DOHH2 (cell line): ENCODE data around the gene TRRAP.

Experiments
- H3F3A ChIP-seq: fragments of 200-600 bp; sonication (generic), shearing (Covaris generic); 2 replicates; pipeline ENCODE4 v1.6.0; 2016; ENCODE audit warnings: antibody characterized with exemption, mild to moderate bottlenecking; ENCODE audit not compliant: control insufficient read depth, insufficient read depth
- H3K27ac ChIP-seq: fragments of 200-600 bp; sonication (generic); 2 replicates; pipeline ENCODE4 v1.5.1; 2014; ENCODE audit warnings: low read depth, mild to moderate bottlenecking, low read length, moderate library complexity
- H3K27me3 ChIP-seq: fragments of 200-600 bp; sonication (generic); 2 replicates; pipeline ENCODE4 v1.6.1; 2014; ENCODE audit warnings: mild to moderate bottlenecking, low read length, mixed read lengths; ENCODE audit not compliant: control insufficient read depth
- H3K36me3 ChIP-seq: fragments of 200-600 bp; sonication (generic); 2 replicates; pipeline ENCODE4 v1.6.1; 2014; ENCODE audit warnings: mild to moderate bottlenecking, low read length, moderate library complexity, mixed read lengths; ENCODE audit not compliant: control insufficient read depth
- H3K4me1 ChIP-seq: fragments of 200-600 bp; sonication (generic); 2 replicates; pipeline ENCODE4 v1.6.1; 2014; ENCODE audit warnings: mild to moderate bottlenecking, low read length, mixed read lengths; ENCODE audit not compliant: control insufficient read depth
- H3K4me2 ChIP-seq: fragments of 200-600 bp; sonication (generic); 2 replicates; pipeline ENCODE4 v1.6.0; 2014; ENCODE audit warnings: mild to moderate bottlenecking, low read length, moderate library complexity
- H3K4me3 ChIP-seq: fragments of 200-600 bp; sonication (generic); 2 replicates; pipeline ENCODE4 v1.5.1; 2014; ENCODE audit warnings: mild to moderate bottlenecking, low read length, mixed read lengths
- H3K79me2 ChIP-seq: fragments of 200-600 bp; sonication (generic); 2 replicates; pipeline ENCODE4 v1.6.1; 2014; ENCODE audit warnings: mild to moderate bottlenecking, low read length, mixed read lengths; ENCODE audit not compliant: control insufficient read depth
- H3K9me2 ChIP-seq: fragments of 200-600 bp; sonication (generic); replicated peaks from 2 replicates; pipeline ENCODE4 v1.6.1; 2014; ENCODE audit warnings: mild to moderate bottlenecking, low read length, mixed read lengths; ENCODE audit not compliant: control insufficient read depth
- H3K9me3 ChIP-seq: fragments of 200-600 bp; sonication (generic); 2 replicates; pipeline ENCODE4 v1.6.1; 2014; ENCODE audit warnings: antibody characterized with exemption, low read length, mixed read lengths; ENCODE audit not compliant: control insufficient read depth, insufficient read depth
- H4K20me1 ChIP-seq: fragments of 200-600 bp; sonication (generic); 2 replicates; pipeline ENCODE4 v1.6.0; 2014; ENCODE audit warnings: low read depth, mild to moderate bottlenecking, antibody characterized with exemption, low read length, moderate library complexity; ENCODE audit not compliant: control insufficient read depth, insufficient read depth
- CTCF ChIP-seq: fragments of 200-600 bp; sonication (generic); IDR thresholded peaks from one replicate; pipeline ENCODE4 v1.5.1; 2014; ENCODE audit warnings: antibody characterized with exemption, mild to moderate bottlenecking, low read depth, low read length; ENCODE audit not compliant: poor library complexity, severe bottlenecking
- EZH2phosphoT487 ChIP-seq: fragments of 200-600 bp; sonication (generic); IDR thresholded peaks from 2 replicates; pipeline ENCODE4 v1.6.1; 2017; ENCODE audit warnings: borderline replicate concordance, mild to moderate bottlenecking, antibody characterized with exemption, low read length, moderate library complexity, mixed read lengths

Gene TRRAP

GRCh38 chr7:99027241-99027640 lies 148.9 kb downstream of the TRRAP start:
- Histone ChIP-seq H3K4me1 (no peaks in the 10 kb centered on the region), H3K9me3 (no peaks in the 10 kb centered on the region), H4K20me1 (no peaks in the 10 kb centered on the region), H3K79me2 (peaks cover under 1% of the 10 kb centered on the region; the same call in 1 of the 2 replicates), H3K9me2 (no peaks in the 10 kb centered on the region), H3K4me3 (no peak overlapping the region), H3K4me2 (no peak overlapping the region), H3K27ac (no peak overlapping the region), H3K36me3 (peaks cover 52% of the 10 kb centered on the region), H3F3A (no peaks in the 10 kb centered on the region), H3K27me3 (no peaks in the 10 kb centered on the region)
- TF ChIP-seq CTCF (no peak), EZH2phosphoT487 (no peak)

- H3K79me2 ChIP-seq: no peaks in the 10 kb centered on the region
- peaks cover 58% of the 10 kb centered on the region for H3K36me3 ChIP-seq
- H4K20me1 ChIP-seq: no peaks in the 10 kb centered on the region
- no peaks in the 10 kb centered on the region for H3K4me1 ChIP-seq
- no peaks in the 10 kb centered on the region for H3K9me3 ChIP-seq
- no peaks in the 10 kb centered on the region for H3F3A ChIP-seq
- no peak for TF ChIP-seq EZH2phosphoT487
- no peak for TF ChIP-seq CTCF
- no peak overlapping the region for H3K4me3 ChIP-seq
- no peak overlapping the region for H3K4me2 ChIP-seq
- H3K27ac ChIP-seq: no peak overlapping the region
- no peaks in the 10 kb centered on the region for H3K27me3 ChIP-seq
- no peaks in the 10 kb centered on the region for H3K9me2 ChIP-seq
Observed at GRCh38 chr7:99027841-99028240, 149.5 kb downstream of the TRRAP start.

GRCh38 chr7:99028261-99028973 lies 150.1 kb downstream of the TRRAP start:
- TF ChIP-seq CTCF: no peak
- no peak for TF ChIP-seq EZH2phosphoT487
- Histone ChIP-seq H3K27ac (no peak overlapping the region), H3K4me1 (no peaks in the 10 kb centered on the region), H3K27me3 (no peaks in the 10 kb centered on the region), H3K36me3 (peaks cover 60% of the 10 kb centered on the region), H3K4me2 (no peak overlapping the region), H3K79me2 (no peaks in the 10 kb centered on the region), H3F3A (no peaks in the 10 kb centered on the region), H3K9me3 (no peaks in the 10 kb centered on the region), H3K9me2 (no peaks in the 10 kb centered on the region), H3K4me3 (no peak overlapping the region), H4K20me1 (no peaks in the 10 kb centered on the region)
